WTC11 (cell line): ENCODE measurements around the gene RPL13A.

Experiments used
- CTCF ChIP-seq: fragments of 200-600 bp; IDR thresholded peaks from 2 replicates; pipeline ENCODE4 v1.8.0; 2022; ENCODE audit warnings: antibody characterized with exemption
- NR2C2 ChIP-seq: sonication (generic); formaldehyde crosslinking; IDR thresholded peaks from 2 replicates; pipeline ENCODE4 v1.8.0; 2022; ENCODE audit warnings: mild to moderate bottlenecking, missing genetic modification reagents
- TEAD1 ChIP-seq: sonication (generic); formaldehyde crosslinking; IDR thresholded peaks from 2 replicates; pipeline ENCODE4 v1.8.0; 2022; ENCODE audit warnings: mild to moderate bottlenecking, missing genetic modification reagents
- TF ChIP-seq, protein P1 (sequence below): sonication (generic); formaldehyde crosslinking; IDR thresholded peaks from 2 replicates; pipeline ENCODE4 v1.8.1; 2023; ENCODE audit warnings: mild to moderate bottlenecking, missing genetic modification reagents

DNA sequence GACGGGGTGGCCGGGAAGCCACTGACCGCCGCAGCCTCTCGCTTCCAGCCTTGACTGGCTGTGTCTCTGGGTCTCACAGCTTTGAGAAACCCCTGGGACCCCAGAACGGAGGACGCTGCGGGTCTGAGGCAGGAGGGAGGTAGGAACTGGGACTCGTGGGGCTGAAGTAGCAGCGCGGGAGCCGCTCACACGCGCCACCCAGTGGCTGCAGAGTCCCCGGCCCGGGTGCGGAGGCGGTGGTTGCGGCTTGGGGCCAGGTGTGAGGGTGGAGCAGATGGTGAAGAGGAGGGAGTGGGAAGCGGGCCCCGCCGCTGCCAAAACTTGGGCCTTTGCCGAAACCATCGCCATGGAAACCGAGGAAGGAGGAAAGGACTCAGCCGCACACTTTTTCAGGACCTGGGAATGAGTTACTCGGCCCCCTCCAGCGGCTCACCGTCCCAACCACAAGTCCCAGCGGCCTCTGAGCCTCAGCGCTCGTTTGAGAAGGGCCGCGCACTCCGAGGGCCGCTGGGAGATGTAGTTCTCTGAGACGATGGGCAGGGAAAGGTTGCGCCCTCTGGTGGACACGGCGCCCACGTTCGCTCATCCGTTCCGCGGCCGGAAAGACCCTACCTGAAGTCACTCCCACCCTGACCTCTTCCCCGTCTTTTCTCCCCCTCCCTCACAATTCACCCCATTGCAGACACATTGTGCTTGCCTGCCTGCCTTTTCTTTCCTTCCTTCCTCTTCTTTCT lies 43.9 kb upstream of the RPL13A start:
- TF ChIP-seq CTCF (peak; percentile 79), NR2C2 (CRISPR knock-in tag) (no peak), TEAD1 (CRISPR knock-in tag) (peak; percentile 3)
- TF ChIP-seq, protein P1, sequence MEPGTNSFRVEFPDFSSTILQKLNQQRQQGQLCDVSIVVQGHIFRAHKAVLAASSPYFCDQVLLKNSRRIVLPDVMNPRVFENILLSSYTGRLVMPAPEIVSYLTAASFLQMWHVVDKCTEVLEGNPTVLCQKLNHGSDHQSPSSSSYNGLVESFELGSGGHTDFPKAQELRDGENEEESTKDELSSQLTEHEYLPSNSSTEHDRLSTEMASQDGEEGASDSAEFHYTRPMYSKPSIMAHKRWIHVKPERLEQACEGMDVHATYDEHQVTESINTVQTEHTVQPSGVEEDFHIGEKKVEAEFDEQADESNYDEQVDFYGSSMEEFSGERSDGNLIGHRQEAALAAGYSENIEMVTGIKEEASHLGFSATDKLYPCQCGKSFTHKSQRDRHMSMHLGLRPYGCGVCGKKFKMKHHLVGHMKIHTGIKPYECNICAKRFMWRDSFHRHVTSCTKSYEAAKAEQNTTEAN: no peak
